RWPE2 (cell line): ENCODE measurements around the gene SSC5D.

Source experiments
- ATAC-seq: fragments of 200-7000 bp; cut with Tn5 transposase; 3 replicates; pipeline ENCODE4 v1.9.1; 2021; ENCODE audit warnings: low read depth
- DNase-seq: peaks from one replicate; pipeline ENCODE4 v3.0.0-alpha.2; 2020; ENCODE audit warnings: low spot score
- H3K27ac ChIP-seq: fragments of 450-650 bp; 2 replicates; pipeline ENCODE4 v1.5.1; 2017; ENCODE audit warnings: mild to moderate bottlenecking; ENCODE audit not compliant: poor library complexity, severe bottlenecking
- H3K27me3 ChIP-seq: fragments of 250-450 bp; sonication (Bioruptor Pico); 2 replicates; pipeline ENCODE4 v1.5.1; 2021; ENCODE audit warnings: mild to moderate bottlenecking, moderate library complexity; ENCODE audit not compliant: insufficient read depth, poor library complexity, severe bottlenecking
- H3K36me3 ChIP-seq: fragments of 250-450 bp; sonication (Bioruptor Pico); 2 replicates; pipeline ENCODE4 v1.5.1; 2020; ENCODE audit warnings: low read depth, mild to moderate bottlenecking, moderate library complexity
- H3K4me1 ChIP-seq: fragments of 250-450 bp; sonication (Bioruptor Pico); 2 replicates; pipeline ENCODE4 v1.5.1; 2021; ENCODE audit warnings: mild to moderate bottlenecking, moderate library complexity; ENCODE audit not compliant: insufficient read depth, poor library complexity, severe bottlenecking
- H3K4me3 ChIP-seq: fragments of 250-450 bp; sonication (Bioruptor Pico); 2 replicates; pipeline ENCODE4 v1.5.1; 2021; ENCODE audit warnings: mild to moderate bottlenecking, moderate library complexity; ENCODE audit not compliant: severe bottlenecking
- H3K9me3 ChIP-seq: fragments of 250-450 bp; sonication (Bioruptor Pico); 2 replicates; pipeline ENCODE4 v1.5.1; 2021; ENCODE audit warnings: mild to moderate bottlenecking, moderate library complexity; ENCODE audit not compliant: severe bottlenecking
- CTCF ChIP-seq: fragments of 450-650 bp; IDR thresholded peaks from one replicate; pipeline ENCODE4 v1.5.1; 2017; ENCODE audit warnings: mild to moderate bottlenecking, moderate library complexity; ENCODE audit not compliant: poor library complexity, severe bottlenecking

SSC5D gene

GRCh38 chr19:55542292-55542855 lies 54.1 kb downstream of the SSC5D start:
- Histone ChIP-seq H3K27ac (no peak overlapping the region), H3K4me3 (no peak overlapping the region), H3K27me3 (no peaks in the 10 kb centered on the region), H3K9me3 (no peaks in the 10 kb centered on the region), H3K36me3 (no peaks in the 10 kb centered on the region), H3K4me1 (peaks cover 2% of the 10 kb centered on the region)
- no peak for TF ChIP-seq CTCF
- ATAC-seq (no peak), DNase-seq (no peak)

- peaks cover 8% of the 10 kb centered on the region for H3K4me1 ChIP-seq
- DNase-seq = no peak
- no peaks in the 10 kb centered on the region for H3K9me3 ChIP-seq
- no peak overlapping the region for H3K27ac ChIP-seq
- no peaks in the 10 kb centered on the region for H3K27me3 ChIP-seq
- no peak overlapping the region for H3K4me3 ChIP-seq
- no peak for TF ChIP-seq CTCF
- no peaks in the 10 kb centered on the region for H3K36me3 ChIP-seq
- no peak for ATAC-seq
Measured at GRCh38 chr19:55543567-55543966, 55.3 kb downstream of the SSC5D start.

GRCh38 chr19:55544014-55544413 lies 55.8 kb downstream of the SSC5D start:
- H3K4me3 ChIP-seq = no peak overlapping the region
- ATAC-seq (no peak), DNase-seq (no peak)
- H3K9me3 ChIP-seq = no peaks in the 10 kb centered on the region
- H3K36me3 ChIP-seq = no peaks in the 10 kb centered on the region
- H3K27me3 ChIP-seq = no peaks in the 10 kb centered on the region
- no peak overlapping the region for H3K27ac ChIP-seq
- no peak for TF ChIP-seq CTCF
- H3K4me1 ChIP-seq = peaks cover 11% of the 10 kb centered on the region

- H3K27me3 ChIP-seq = no peaks in the 10 kb centered on the region
- no peak for DNase-seq
- peaks cover 18% of the 10 kb centered on the region for H3K4me1 ChIP-seq
- no peak for ATAC-seq
- no peaks in the 10 kb centered on the region for H3K36me3 ChIP-seq
- H3K27ac ChIP-seq = no peak overlapping the region
- no peaks in the 10 kb centered on the region for H3K9me3 ChIP-seq
- H3K4me3 ChIP-seq = no peak overlapping the region
- no peak for TF ChIP-seq CTCF
Measured at GRCh38 chr19:55544776-55545439, 56.7 kb downstream of the SSC5D start.

- TF ChIP-seq CTCF = no peak
- Histone ChIP-seq H3K27me3 (no peaks in the 10 kb centered on the region), H3K4me1 (peaks cover 18% of the 10 kb centered on the region), H3K4me3 (no peak within 1 kb of the TSS), H3K9me3 (no peaks in the 10 kb centered on the region), H3K36me3 (no peaks in the 10 kb centered on the region), H3K27ac (no peak within 1 kb of the TSS)
- DNase-seq (no peak), ATAC-seq (no peak)
Measured at GRCh38 chr19:55545443-55545842, 57.2 kb downstream of the SSC5D start, which contains the start of gene SBK3. SBK3 (minus strand) TSS chr19:55545543; CDS start chr19:55545543, 0 bp downstream.
